ENCODE measurements around the gene CCN6. TPM values are rescaled to one million over a fixed set of nuclear protein-coding genes. Genes with fewer than 3 reads are reported as not detected.

The CCN6 gene
- total RNA-seq, 1 experiment from 2014 or later = not detected

DNA sequence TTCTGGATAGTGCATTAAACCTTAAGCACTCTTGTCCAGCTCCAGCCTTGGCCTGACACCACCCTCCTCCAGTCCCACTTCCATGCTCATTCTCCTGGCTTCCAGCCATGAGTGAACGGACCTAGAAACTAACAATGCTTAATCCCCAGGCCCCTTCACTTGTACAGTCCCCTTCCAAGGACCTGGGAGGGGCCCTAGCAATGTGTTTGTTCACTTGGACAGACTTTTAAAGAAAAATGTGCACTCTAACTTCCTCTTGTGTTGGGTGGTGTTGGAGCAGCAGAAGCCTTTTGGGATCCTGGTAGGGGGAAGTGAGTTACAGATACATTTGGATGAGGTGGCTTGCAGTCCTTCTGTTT is 48.9 kb upstream of the CCN6 start:
- no peak overlapping the region for H2BK12ac ChIP-seq (ENCODE audit: insufficient read length, low read depth, low read length)
- Mint-ChIP-seq H3K36me3 (ENCODE audit: insufficient read depth in 1 of 3, low read depth in 3 of 3) (no peaks in the 10 kb centered on the region), H3K27me3 (ENCODE audit: low read depth) (peaks cover 3% of the 10 kb centered on the region), H3K27ac (no peak overlapping the region), H3K9me3 (no peaks in the 10 kb centered on the region), H3K4me3 (no peak overlapping the region), H3K4me1 (peaks cover 0 to 8% of the 10 kb centered on the region in 2 experiments; a peak in 2 of 4 replicates)
- H3K18ac ChIP-seq (ENCODE audit: insufficient read length, low read depth, low read length) = no peak overlapping the region
- H3K56ac ChIP-seq (ENCODE audit: insufficient read length, low read depth, low read length) = no peak overlapping the region
- no peak overlapping the region for H3K4me2 ChIP-seq (ENCODE audit: insufficient read depth, insufficient read length, low read length)
- no peak overlapping the region for H3K9ac ChIP-seq (ENCODE audit: extremely low read depth, insufficient read length, low read length)
- no peak overlapping the region for H3T11ph ChIP-seq (ENCODE audit: low read length)
- H3K27me3 ChIP-seq (ENCODE audit: insufficient read depth, low read length) = no peaks in the 10 kb centered on the region
- no peak overlapping the region for H2BK120ac ChIP-seq (ENCODE audit: low read depth, low read length, poor library complexity, severe bottlenecking)
- H2BK20ac ChIP-seq (ENCODE audit: low read depth, low read length, poor library complexity, severe bottlenecking) = no peak overlapping the region
- H2AK5ac ChIP-seq (ENCODE audit: insufficient read length, low read length) = no peak overlapping the region
- H2BK15ac ChIP-seq (ENCODE audit: low read depth, low read length) = no peak overlapping the region
- H4K5ac ChIP-seq (ENCODE audit: insufficient read length, low read depth, low read length) = no peak overlapping the region
- H3K9me3 ChIP-seq (ENCODE audit: control insufficient read depth, low read depth, low read length) = no peaks in the 10 kb centered on the region
- no peak overlapping the region for H2AFZ ChIP-seq (ENCODE audit: low read length)
- no peaks in the 10 kb centered on the region for H3K79me2 ChIP-seq (ENCODE audit: insufficient read depth, low read length)
- no peak overlapping the region for H4K8ac ChIP-seq (replicated peaks; ENCODE audit: insufficient read length, low read depth, low read length)
- H3K4me1 ChIP-seq (ENCODE audit: insufficient read depth, low read length) = no peaks in the 10 kb centered on the region
- H3K23me2 ChIP-seq (ENCODE audit: insufficient read length, low read depth, low read length, poor library complexity, severe bottlenecking) = no peaks in the 10 kb centered on the region
- H3K14ac ChIP-seq (ENCODE audit: insufficient read depth, low read length) = no peak overlapping the region
- no peak overlapping the region for H3K4ac ChIP-seq (ENCODE audit: low read depth, low read length)
- H2BK5ac ChIP-seq (ENCODE audit: insufficient read length, low read length) = no peak overlapping the region
- H3K27ac ChIP-seq (ENCODE audit: insufficient read length, low read depth, low read length) = no peak overlapping the region
- H4K91ac ChIP-seq (ENCODE audit: insufficient read length, low read depth, low read length) = no peak overlapping the region
- TF ChIP-seq, protein P1, sequence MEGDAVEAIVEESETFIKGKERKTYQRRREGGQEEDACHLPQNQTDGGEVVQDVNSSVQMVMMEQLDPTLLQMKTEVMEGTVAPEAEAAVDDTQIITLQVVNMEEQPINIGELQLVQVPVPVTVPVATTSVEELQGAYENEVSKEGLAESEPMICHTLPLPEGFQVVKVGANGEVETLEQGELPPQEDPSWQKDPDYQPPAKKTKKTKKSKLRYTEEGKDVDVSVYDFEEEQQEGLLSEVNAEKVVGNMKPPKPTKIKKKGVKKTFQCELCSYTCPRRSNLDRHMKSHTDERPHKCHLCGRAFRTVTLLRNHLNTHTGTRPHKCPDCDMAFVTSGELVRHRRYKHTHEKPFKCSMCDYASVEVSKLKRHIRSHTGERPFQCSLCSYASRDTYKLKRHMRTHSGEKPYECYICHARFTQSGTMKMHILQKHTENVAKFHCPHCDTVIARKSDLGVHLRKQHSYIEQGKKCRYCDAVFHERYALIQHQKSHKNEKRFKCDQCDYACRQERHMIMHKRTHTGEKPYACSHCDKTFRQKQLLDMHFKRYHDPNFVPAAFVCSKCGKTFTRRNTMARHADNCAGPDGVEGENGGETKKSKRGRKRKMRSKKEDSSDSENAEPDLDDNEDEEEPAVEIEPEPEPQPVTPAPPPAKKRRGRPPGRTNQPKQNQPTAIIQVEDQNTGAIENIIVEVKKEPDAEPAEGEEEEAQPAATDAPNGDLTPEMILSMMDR (conservative IDR thresholded peaks at IDR 0.05) = no peak
- no peak for DNase-seq
- H4K20me1 ChIP-seq (ENCODE audit: control insufficient read depth, insufficient read depth, insufficient read length) = no peaks in the 10 kb centered on the region
- H3K79me1 ChIP-seq (ENCODE audit: insufficient read depth, low read depth, low read length, poor library complexity, severe bottlenecking) = no peaks in the 10 kb centered on the region
- no peak overlapping the region for H3K23ac ChIP-seq (ENCODE audit: insufficient read length, low read depth, low read length)
- WGBS (ENCODE audit: extremely low coverage, insufficient read length, low lambda C conversion rate) = no CpG with 5 or more reads among the region's 1 CpG
